ENCODE measurements around the gene IGFBP7.

DNA sequence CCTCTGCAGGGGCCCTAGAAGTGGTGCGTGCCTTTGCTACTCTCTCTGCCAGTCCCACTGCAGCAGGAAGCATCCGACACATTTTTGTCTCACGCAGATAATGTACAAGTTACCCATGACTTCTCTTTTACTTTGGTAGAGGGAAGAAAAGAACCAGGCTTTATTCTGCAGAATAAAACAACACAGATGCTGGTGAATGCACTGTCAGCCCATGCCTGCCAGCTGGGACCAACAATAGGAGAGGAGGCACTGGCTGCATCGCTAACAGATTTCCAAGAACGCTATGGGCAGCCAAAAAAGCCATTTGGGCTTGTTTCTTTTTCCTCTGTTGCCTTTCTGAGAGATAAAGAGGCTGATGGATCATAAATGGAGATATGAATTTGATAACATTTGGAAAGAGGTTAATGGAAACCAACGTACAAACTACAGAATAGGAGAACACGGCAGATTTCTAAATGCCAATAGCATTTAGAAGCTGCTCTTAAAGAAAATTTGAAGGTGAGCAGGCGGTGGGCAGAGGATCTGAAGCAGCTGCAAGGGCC lies 47.5 kb upstream of the IGFBP7 start:
- TF ChIP-seq CTCF (IDR thresholded peaks at IDR 0.05; ENCODE audit: low read depth, low read length, missing input control) (no peak), FOXA1 (IDR thresholded peaks at IDR 0.05) (no peak), YY1 (IDR thresholded peaks at IDR 0.05) (no peak)
- TF ChIP-seq, protein P1, sequence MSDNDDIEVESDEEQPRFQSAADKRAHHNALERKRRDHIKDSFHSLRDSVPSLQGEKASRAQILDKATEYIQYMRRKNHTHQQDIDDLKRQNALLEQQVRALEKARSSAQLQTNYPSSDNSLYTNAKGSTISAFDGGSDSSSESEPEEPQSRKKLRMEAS (IDR thresholded peaks at IDR 0.05): no peak
- TF ChIP-seq, protein P2, sequence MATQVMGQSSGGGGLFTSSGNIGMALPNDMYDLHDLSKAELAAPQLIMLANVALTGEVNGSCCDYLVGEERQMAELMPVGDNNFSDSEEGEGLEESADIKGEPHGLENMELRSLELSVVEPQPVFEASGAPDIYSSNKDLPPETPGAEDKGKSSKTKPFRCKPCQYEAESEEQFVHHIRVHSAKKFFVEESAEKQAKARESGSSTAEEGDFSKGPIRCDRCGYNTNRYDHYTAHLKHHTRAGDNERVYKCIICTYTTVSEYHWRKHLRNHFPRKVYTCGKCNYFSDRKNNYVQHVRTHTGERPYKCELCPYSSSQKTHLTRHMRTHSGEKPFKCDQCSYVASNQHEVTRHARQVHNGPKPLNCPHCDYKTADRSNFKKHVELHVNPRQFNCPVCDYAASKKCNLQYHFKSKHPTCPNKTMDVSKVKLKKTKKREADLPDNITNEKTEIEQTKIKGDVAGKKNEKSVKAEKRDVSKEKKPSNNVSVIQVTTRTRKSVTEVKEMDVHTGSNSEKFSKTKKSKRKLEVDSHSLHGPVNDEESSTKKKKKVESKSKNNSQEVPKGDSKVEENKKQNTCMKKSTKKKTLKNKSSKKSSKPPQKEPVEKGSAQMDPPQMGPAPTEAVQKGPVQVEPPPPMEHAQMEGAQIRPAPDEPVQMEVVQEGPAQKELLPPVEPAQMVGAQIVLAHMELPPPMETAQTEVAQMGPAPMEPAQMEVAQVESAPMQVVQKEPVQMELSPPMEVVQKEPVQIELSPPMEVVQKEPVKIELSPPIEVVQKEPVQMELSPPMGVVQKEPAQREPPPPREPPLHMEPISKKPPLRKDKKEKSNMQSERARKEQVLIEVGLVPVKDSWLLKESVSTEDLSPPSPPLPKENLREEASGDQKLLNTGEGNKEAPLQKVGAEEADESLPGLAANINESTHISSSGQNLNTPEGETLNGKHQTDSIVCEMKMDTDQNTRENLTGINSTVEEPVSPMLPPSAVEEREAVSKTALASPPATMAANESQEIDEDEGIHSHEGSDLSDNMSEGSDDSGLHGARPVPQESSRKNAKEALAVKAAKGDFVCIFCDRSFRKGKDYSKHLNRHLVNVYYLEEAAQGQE (IDR thresholded peaks at IDR 0.05): no peak

Data from liver (tissue), 2 donors.